GM18867 (cell line): ENCODE results near the gene IFT122.
"Not testable (repeated sequence)": the region's sequence is repeated elsewhere in the genome, so short reads cannot be mapped to it uniquely, and the experiment has no call there.

ENCODE experiments used
- ATAC-seq: cut with Tn5 transposase; IDR thresholded peaks from one replicate; pipeline ENCODE4 v1.9.1; 2021; ENCODE audit warnings: mild to moderate bottlenecking, moderate library complexity; ENCODE audit not compliant: unreplicated experiment

IFT122 gene

GRCh38 chr3:129494499-129494898 is 54.5 kb downstream of the IFT122 start:
- ATAC-seq = not testable (repeated sequence)

GRCh38 chr3:129495006-129495639 is 55.1 kb downstream of the IFT122 start:
- not testable (repeated sequence) for ATAC-seq

- not testable (repeated sequence) for ATAC-seq
Observed at GRCh38 chr3:129497876-129498275, 57.9 kb downstream of the IFT122 start.

GRCh38 chr3:129498603-129499488 is 58.8 kb downstream of the IFT122 start:
- ATAC-seq = not testable (repeated sequence)

- ATAC-seq = not testable (repeated sequence)
Observed at GRCh38 chr3:129499604-129500333, 59.7 kb downstream of the IFT122 start.

- ATAC-seq = no peak
Observed at GRCh38 chr3:129500334-129500658, 60.3 kb downstream of the IFT122 start.

GRCh38 chr3:129501630-129502029 is 61.6 kb downstream of the IFT122 start:
- no peak for ATAC-seq

- ATAC-seq = no peak
Observed at GRCh38 chr3:129502641-129503408, 62.8 kb downstream of the IFT122 start.

- no peak for ATAC-seq
Observed at GRCh38 chr3:129503471-129504291, 63.7 kb downstream of the IFT122 start.

- ATAC-seq = no peak
Observed at GRCh38 chr3:129504471-129505100, 64.6 kb downstream of the IFT122 start.

GRCh38 chr3:129505341-129505740 is 65.3 kb downstream of the IFT122 start:
- ATAC-seq = no peak

- ATAC-seq = no peak
Observed at GRCh38 chr3:129506231-129506742, 66.3 kb downstream of the IFT122 start.

- ATAC-seq = no peak
Observed at GRCh38 chr3:129507181-129507831, 67.3 kb downstream of the IFT122 start.

- no peak for ATAC-seq
Observed at GRCh38 chr3:129512595-129512994, 72.6 kb downstream of the IFT122 start.

GRCh38 chr3:129513705-129514104 is 73.7 kb downstream of the IFT122 start:
- no peak for ATAC-seq

- ATAC-seq = no peak
Observed at GRCh38 chr3:129514110-129514509, 74.1 kb downstream of the IFT122 start.

GRCh38 chr3:129514563-129514962 is 74.5 kb downstream of the IFT122 start:
- no peak for ATAC-seq

GRCh38 chr3:129515108-129515820 is 75.2 kb downstream of the IFT122 start:
- not testable (repeated sequence) for ATAC-seq
